Stimulated activated CD4-positive, alpha-beta T cell treated with anti-CD3 and anti-CD28 coated beads, Interleukin-2, amount 100 ng/mL, for 48 hours (primary cell): ENCODE results near the gene HPGD.
"Not testable (repeated sequence)": the region's sequence is repeated elsewhere in the genome, so short reads cannot be mapped to it uniquely, and the experiment has no call there.

ENCODE experiments used
- DNase-seq, 2 donors: peaks; one replicate each; pipeline ENCODE4 v3.0.0-alpha.2; 2020

HPGD gene

DNA sequence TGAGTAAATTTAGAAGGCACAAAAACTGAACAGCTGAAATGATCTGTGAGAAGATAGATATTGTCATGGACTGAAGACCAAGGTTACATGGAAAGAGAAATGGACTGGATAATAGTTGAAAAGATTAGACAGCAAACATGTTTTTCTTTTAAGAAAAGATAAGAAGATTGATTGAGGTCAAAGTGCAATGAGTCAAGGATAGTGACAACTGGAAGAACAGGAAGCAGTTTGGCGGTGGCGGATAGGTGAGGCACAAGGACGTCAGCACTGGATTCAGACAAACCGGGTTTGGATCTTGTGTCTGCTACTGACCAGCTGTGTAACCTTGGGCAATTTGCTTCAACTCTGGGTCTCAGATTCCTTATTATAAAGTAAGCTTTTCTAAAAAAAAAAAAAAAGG is 2.0 kb upstream of the HPGD start:
- DNase-seq: no peak

DNA sequence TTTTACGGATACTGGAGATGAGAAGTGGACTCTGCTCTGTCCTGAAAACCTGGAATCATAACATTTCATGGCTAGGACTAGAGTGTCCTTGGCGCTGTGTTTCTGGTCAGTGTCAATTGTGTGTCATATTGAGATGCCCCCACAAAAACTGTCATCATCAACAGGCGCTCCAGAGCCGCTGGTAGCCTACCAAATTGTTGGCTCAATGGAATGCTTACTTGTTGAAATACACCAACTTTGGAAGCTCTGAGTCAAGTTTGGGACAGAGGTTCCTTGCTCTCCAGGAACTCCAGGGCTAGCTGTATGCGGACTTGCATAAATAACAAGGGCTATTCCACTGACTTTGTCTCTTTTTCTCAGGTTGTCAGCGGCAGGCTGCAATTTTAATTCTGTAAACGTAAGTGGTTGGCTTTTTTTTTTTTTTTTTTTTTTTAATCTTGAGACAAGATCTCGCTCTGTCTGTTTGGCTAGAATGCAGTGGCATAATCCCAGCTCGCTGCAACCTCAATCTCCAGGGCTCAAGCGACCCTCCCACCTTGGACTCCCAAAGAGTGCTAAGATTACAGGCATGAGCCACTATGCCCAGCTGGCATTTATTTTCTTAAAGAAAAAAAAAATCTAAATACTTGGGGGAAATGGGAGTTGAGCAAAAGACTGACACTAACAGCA is 871 bp upstream of the HPGD start:
- no peak for DNase-seq

DNA sequence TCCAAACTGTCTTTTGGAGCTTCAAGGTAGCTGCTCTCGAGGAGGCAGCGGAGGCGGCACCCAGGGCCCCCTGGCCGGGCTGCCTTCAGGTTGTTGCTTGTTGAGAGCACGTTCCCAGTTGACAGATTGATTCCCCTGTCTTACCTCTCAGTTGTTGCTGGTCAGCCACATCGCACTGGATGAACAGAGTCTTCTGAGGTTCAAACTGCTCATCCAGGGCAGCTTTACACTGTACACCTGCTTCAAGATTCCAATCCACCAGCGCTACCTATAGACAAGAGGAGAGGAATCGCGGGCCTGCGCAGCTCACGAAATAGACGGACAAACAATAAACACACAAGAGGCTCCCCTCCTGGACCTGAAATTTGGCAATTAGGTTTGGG is 497 bp downstream of the HPGD start:
- no peak for DNase-seq

DNA sequence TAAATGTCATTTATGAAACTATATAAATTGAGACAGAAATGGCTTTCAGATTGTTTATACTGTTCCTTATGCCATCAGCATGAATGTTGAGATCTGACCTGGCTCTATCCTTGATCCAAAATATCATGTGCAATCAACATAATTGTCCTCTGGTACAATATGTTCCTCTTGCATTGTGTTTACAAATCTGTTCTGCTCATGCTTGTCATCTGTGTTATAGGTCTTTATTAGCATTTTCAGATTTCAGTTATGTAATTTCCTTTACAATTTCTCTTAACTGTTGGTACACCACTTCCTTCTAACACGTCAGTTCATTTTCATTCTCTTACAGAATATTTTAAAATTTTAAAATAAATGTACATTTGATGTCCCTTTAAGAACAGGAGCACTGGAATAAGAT is 1.6 kb downstream of the HPGD start:
- no peak for DNase-seq

DNA sequence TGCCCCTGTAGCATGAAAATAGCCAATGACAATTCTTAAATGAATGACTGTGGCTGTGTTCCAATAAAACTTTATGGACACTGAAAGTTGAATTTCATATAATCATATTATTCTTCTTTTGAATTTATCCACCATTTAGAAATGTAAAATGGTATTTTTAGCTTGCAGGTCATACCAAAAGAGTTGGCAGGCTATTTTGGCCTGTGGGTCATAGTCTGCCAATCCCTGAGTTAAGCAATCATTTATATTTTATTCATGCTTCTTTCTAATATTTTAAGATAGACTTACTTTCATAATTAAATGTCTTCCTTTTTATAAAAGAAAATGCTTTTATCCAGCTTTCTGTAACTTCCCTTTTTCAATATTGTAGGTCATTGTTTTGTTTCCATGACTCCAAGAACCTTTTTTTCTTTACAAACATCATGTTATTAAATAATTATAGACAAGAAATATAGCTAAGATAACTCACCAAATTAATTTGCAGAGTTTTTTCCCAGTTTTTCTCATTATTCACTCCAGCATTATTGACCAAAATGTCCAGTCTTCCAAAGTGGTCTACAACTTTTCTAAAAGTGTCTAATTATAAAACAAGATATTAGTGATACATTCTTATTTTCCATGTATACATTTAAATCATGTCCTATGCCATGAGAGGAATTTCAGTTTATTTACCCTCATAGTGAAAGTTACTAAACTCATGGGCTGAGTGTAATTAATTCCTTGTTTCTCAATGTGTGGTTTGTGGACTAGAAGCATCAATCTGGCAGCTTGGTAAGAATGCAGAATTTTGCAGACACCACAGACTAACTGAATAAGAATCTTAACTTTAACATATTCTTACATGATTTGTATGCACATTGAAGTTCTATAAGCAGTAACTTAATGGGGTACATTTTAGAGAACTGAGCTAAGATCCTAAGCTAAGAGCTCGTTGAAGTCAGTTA is 4.5 kb downstream of the HPGD start:
- no peak for DNase-seq

DNA sequence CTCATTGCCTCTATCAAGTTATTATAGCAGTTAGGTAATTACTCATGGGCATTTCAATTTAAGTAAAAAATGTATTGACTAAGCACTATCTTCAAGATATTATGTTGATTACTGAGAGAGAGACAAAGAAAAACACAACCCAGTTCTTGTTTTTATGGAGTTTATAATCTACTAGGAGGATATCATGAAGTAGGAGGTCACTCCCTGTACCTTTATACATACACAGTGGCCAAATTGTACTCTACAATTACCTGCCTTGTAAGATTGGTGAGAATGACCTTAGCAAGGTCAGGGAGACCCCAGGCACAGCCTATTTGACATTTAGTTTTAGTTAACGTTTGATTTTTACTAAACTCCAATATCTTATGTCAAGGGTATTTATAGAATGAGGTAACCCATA is 5.5 kb downstream of the HPGD start:
- DNase-seq: no peak

DNA sequence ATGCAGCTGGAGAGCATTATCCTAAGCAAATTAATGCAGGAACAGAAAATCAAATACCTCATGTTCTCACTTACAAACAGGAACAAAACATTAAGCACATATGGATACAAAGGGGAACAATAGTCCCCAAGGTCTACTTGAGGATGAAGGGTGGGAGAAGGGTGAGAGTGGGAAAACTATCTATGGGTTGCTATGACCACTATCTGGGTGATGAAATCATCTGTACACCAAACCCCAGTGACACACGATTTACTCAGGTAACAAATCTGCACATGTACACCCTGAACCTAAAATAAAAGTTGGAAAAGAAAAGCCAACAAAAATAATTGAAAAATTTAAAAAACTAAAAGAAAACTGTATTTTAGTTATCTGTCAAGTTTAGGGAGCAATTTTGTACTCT is 5.9 kb downstream of the HPGD start:
- no peak for DNase-seq

DNA sequence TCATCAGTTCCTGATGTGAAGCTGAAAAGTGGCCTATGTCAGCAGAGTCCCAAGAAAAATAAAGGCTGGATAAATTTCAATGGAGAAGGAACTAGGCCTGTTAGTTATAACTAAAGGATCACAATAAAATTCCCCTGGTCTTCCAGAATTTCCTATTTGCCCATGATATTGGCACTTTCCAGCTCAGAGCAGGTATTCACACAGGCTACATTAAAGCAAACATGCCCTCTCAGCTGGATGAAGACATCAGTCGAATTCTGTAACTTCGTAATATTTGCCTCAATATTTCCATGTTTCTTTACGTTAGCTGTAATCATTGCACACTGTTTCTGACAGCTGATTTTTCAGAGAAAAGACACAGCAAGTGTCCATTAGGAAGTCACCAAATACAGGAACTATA is 9.5 kb downstream of the HPGD start:
- DNase-seq: no peak

DNA sequence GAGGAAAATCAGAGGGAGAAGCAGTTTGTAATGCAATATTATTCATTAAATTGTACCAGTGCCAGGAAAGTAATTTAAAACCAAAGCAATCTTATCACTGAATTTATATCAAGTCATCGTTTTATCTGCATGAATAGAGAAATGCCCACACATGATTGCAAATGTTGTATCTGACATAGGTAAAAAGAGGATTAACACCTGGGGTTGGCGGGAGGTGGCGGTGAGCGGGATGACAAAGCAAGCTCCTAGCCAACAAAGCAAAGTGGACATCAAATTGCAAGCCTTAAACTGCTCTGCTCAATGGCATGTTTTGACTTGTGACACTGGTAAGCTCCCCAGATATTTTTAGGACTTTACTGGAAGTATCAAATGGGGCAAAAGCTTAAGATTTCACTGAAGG is 16.4 kb downstream of the HPGD start:
- no peak for DNase-seq

DNA sequence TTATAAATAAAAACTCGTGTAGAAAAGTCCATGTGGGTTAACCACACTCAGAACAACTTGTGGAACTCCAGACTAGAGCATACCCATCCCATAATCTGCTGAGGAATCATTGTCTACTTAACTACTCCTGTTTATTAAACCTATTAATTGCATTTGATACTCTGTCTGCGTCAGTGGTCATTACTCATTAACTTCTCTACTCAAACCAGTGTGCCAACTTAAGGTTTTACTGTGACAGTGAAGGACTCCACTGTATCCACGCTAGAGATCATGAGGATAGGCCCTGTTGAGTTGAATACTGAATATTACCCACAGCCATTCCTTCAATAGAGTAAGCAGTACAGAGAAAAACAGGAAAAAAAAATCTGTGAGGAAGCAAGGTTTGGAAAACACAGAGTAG is 17.3 kb downstream of the HPGD start:
- no peak for DNase-seq

DNA sequence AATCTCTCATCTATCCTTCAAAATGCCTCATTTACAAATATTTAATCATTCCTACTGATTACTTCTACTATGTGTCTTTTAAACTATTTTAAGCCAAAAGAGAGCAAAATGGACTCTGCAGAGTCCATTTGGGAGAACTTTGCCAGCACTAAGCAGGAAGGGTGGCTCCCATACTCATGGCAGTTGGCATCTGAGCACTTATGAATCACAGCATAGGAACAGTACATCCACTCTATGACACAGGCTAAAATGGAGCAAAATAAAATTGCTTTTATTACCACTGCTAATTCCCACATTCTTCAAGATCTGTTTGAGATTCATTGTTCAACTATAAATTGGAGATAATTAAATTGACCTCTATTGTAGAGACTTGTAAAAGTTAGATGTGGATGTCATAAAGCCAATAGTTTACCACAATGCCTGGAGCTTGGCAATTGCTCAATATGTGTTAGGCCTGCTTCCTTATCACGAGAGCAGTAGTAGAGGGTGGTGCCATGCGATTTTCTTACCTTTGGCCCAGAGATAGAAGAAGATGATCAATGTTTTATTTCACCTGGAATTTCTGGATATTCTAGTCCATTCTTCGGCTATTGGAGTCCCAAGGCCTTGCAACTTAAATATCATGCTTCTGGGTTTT is 19.1 kb downstream of the HPGD start:
- DNase-seq: no peak

DNA sequence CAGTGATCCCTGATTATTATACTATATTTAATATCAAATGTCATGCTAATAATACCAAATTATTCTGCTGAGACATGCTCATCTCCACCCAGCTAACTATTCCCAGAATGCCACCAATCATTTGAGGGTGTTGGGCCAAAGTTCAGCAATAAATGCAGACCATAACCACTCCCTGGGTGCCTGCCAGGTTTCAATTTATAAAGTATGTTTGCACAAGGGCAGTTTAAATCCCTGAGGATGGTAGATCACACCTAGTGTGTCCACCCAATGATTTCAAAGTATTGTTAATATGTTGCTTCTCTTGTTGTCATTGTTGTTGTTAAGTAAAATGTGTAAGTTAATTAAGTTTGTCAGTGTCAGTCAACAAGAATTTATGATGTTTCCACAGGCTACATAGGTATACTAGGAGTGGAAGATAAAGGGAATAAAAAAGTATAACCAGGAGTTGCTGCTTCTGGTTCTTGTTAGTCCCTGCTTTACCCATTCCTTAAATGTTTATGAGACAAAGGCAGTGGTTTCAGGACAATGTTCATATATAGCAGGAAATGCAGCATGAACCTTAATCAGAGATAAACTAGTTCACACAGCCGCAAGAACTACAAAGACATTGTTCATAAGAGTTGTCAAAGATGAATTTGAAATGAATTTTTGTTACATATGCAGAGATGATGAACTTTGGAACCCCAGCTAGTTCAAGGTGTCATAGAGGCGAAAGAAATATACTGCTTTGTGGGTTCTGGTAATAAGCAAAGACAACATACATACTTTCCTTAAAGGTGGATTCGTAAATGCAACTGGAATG is 25.5 kb downstream of the HPGD start:
- no peak for DNase-seq

DNA sequence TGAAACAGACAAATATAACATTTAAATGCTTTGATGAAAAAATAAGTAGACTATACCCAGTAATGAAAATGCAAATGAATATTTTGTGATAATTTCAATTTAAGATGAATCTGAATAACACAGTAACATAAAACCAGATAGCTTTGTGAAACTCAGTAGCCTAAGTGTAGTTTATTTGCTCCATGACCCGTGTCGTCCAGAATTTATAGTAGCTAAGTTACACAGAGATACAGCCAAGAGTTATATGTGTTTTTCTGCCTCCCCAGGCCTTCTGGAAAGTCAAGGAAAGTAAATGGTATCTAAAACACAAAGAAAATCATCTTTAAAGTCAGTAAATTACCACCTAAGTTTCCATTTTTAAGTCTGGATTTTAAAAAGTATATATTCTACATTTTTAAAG is 26.7 kb downstream of the HPGD start:
- DNase-seq: no peak

DNA sequence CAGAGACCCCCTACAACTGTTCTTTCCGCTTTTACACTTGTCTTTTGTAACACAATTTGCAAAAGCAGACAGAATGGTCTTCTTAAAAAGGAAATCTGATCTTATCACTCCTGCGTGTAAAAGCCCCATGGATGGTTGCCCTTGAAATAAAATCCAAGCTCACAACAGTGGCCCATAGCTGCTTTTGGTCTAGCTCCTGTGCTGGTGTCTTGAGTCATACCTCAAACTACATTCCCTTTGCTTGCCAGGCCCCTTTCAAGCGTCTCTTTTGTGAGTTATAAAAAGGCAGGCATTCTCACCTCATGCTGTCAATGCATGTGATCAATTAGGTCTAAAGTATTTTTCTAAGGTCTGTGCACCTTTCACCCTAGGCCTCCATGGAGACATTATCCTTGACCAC is 27.6 kb downstream of the HPGD start:
- no peak for DNase-seq

DNA sequence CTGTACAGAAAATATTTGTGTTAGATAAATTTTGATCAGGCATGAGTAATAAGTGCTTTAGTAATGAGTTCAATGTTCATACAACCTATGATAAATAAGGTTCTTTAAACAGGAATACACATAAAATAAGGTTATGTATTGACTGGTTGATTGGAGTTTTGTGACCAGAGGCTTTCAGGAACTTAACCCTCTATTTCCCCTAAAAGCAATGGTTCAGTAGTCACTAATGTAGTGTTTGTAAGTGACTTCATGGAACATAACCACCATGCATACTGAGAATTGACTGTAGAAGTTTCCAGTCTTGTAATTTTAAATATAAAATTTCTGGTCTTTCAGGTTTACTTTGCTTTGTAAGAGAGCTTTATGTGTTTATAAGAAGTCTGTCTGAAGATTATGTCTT is 28.1 kb downstream of the HPGD start:
- no peak for DNase-seq

DNA sequence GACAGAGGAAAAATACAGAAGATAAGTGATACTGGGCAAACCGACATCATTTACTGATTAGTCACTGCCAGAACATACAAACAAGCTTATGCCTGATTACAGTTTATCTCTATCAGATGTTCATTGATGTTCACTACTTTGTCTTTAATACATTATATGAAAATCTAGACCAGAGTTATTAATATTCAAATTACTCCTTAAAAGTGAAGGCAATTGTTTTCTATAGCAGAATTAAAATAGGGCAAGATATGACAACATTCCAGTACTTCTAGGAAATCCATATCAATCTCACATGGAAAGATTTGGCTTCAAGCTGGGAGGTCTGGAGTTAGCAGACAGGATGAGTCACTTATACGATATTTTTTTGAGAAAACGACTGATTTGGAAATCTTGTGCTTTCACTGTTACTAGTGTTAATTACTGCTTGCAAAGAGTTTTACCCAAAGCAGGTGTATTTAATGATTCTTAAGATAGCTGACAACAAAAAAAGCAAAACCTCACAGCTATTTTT is 31.8 kb downstream of the HPGD start:
- DNase-seq: no peak

DNA sequence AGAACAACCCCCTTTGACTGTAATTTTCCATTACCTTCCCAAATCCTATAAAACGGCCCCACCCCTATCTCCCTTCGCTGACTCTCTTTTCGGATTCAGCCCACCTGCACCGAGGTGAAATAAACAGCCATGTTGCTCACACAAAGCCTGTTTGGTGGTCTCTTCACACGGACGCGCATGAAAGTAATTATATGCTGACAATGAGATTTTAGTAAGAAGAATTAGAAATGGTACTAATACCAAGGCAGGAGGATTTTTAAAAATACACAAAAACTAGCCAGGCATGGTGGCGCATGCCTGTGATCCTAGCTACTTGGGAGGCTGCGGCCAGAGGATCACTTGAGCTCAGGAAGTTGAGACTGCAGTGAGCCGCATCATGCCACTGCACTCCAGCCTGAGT is 33.9 kb downstream of the HPGD start:
- DNase-seq: not testable (repeated sequence)

DNA sequence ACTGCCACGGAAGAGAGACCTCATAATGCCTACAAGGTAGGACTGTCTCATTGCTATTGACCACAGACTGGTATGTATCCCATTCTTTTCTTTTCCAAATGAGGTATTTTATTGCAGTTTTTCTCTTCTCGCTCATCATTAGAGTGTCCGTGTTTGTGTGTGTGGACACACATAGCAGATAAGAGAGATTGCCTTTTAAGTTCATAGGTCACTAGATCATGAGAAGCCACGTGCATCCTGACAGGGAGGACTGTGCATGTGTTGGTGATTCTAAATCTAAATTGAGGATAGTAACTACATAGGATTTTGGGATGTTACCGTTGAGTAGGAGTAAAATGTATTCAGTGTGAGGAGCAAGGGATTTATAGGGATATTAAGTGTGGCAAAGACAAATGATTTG is 37.3 kb downstream of the HPGD start:
- no peak for DNase-seq

DNA sequence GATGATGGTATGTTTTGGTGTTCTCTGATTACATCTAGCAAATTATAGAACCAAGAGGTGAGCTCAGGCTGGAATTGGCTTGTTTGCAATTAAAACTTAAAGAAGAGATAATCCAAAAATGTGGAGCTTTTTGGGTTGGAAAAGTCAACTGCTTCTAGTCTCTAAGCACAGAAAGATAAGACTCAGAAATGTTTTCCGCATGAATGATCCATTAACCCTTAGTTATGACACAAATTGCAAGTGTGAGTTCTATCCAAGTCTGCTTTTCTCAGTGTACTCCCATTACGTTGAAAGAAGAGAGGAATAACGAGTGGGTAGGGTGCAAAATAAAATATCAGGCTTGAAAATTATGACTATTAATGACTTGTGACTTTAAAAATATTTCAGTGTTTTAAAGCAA is 38.5 kb downstream of the HPGD start:
- no peak for DNase-seq

DNA sequence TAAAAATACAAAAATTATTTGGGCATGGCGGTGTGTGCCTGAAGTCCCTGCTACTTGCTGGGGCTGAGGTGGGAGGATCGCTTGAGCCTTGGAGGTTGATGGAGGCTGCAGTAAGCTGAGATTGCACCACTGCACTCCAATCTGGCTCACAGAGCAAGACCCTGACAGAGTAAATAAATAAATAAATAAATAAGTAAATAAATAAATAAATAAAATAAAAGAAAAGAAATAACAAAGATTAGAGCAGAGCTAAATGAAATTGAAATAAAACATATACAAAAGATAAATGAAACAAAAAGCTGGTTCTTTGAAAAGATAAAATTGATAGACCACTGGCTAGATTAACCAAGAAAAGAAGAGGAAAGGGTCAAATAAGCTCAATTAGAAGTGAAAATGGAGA is 43.1 kb downstream of the HPGD start:
- no peak for DNase-seq

DNA sequence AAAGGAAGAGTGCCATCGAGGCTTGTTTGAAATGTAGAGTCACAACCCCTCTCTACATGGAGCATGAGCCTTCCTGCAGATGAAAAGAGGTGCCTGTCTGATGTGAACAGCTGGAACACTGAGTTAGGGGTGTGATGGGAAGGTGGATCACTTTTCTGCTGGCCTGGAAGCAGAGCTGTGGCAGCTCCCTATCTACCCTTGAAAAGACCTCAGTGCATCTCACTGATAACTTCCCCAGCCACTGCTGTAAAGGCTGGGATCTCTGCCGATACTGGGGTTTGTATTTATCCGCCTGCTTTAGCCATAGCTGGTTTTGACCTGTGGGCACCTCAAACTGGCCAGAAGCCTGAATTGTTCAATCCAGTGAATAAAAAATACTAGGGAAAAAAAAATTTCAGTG is 46.8 kb downstream of the HPGD start:
- DNase-seq: no peak

DNA sequence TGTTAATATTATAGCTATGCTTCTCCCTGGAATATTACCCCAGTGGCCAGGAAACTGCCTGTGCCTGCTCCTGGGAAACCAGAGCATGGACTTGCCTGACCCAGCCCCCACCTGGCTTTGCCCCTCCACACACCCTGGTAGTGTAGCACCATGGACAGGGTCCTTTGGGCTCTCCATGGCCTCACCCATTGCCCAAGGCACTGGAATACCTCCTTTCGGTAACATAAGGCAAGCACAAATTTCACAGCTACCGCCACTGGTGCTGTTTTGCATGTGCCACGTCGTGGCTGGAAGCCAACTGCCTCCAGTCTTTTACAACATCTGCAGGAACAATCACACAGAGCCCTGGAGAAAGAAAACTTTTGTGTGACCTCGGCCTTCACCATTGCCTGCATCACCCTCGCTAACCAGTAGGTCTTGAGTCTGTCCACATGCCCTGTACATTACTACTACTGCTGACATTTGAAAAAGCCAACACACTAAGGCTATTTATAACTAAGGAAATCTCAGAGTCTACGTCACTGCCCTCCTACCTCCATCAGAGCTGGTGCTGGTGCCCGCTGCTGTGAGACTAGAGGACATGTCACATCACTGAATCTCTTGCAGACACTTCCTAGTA is 47.7 kb downstream of the HPGD start:
- DNase-seq: no peak

DNA sequence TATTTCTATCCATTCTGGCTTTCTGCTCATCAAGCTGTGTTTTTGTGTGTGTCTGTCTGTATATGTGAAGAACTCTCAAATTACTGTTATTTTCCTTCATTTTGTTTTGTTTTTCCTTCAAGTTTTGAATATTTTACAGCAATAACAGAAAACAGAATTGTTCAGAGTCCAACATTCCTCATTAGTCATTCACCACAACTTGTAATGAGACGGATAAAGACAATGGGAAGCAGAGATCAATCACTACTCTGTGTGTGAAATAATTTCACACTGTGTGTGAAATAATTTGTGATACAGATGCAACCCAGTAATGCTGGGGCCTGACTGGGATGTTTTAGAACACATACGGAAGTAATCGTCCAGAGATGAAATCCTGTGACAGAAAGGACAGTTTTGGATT is 55.2 kb downstream of the HPGD start:
- DNase-seq: no peak
